ENCODE data around the gene SLC47A1. TPM values are rescaled to one million over a fixed set of nuclear protein-coding genes. Genes with fewer than 3 reads are reported as not detected.

SLC47A1 gene
- total and polyA plus RNA-seq, 2 of the 13 experiments (the other 11 are each of a cell fraction or from before 2014, with no cell fraction given) = 42.1 to 67.5 TPM

DNA sequence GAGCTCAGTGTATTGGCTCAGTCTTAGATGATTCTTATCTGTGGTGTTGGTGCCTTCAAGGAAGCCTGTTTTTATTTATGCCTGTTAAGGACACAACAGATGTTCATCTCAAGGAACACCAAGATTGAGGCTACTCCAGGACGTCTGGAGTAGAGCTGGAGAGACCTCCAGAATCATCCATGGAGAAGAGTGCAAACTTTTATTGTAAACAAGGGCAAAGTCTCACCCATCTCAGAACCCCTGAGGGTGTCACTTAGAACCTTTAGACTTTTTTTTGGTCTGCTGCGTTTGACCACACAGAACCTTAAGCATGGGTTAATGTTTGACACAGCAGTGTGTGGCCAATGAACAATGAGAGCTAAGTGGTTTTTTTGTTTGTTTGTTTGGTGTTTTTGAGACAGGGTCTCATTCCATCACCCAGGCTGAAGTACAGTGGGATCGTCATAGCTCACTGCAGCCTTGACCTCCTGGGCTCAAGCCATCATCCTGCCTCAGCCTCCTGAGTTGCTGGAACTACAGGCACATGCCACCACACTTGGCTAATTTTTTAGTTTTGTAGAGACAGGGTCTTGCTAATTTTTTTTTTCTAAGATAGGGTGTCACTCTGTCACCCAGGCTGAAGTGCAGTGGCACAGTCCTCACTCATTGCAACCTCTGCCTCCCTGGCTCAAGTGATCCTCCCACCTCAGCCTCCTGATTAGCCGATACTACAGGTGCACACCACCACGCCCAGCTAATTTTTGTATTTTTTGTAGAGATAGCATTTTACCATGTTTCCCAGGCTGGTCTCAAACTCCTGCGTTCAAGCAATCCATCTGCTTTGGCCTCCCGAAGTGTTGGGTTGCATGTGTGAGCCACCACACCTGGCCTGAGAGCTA lies 16.3 kb downstream of the SLC47A1 start (continued):
- TF ChIP-seq ZNF10 (CRISPR knock-in tag; IDR thresholded peaks at IDR 0.05; ENCODE audit: borderline replicate concordance, low read depth) (no peak), SOX6 (IDR thresholded peaks at IDR 0.05) (no peak), SOX6 (CRISPR knock-in tag; IDR thresholded peaks at IDR 0.05) (peak; percentile 98), PHF21A (CRISPR knock-in tag; IDR thresholded peaks at IDR 0.05) (peak; percentile 74), CCAR2 (optimal IDR thresholded peaks at IDR 0.05; ENCODE audit: low read depth, low read length) (no peak), ZFYVE20 (CRISPR knock-in tag; IDR thresholded peaks at IDR 0.05; ENCODE audit: borderline replicate concordance, low read depth) (no peak), IRF2 (CRISPR knock-in tag; IDR thresholded peaks at IDR 0.05) (peak; percentile 43; the same call in 1 of the 2 replicates), U2AF1 (optimal IDR thresholded peaks at IDR 0.05; ENCODE audit: low read depth, low read length) (no peak), MED1 (CRISPR knock-in tag; IDR thresholded peaks at IDR 0.05) (peak; percentile 87), HNRNPL (IDR thresholded peaks at IDR 0.05; ENCODE audit: low read depth, low read length) (no peak), TBX2 (CRISPR knock-in tag; IDR thresholded peaks at IDR 0.05; ENCODE audit: borderline replicate concordance) (peak; percentile 96), NR2F6 (IDR thresholded peaks at IDR 0.05) (peak; percentile 90), NR2F6 (CRISPR knock-in tag; IDR thresholded peaks at IDR 0.05) (peak; percentile 93), NR2C2 (CRISPR knock-in tag; IDR thresholded peaks at IDR 0.05; ENCODE audit: borderline replicate concordance) (peak; percentile 79), ZNF138 (CRISPR knock-in tag; IDR thresholded peaks at IDR 0.05; ENCODE audit: low read depth) (no peak), ETV6 (CRISPR knock-in tag; conservative IDR thresholded peaks at IDR 0.05) (no peak), ZNF326 (CRISPR knock-in tag; IDR thresholded peaks at IDR 0.05; ENCODE audit: borderline replicate concordance) (no peak), RARA (CRISPR knock-in tag; IDR thresholded peaks at IDR 0.05) (peak; percentile 88)
- TF ChIP-seq, protein P1, sequence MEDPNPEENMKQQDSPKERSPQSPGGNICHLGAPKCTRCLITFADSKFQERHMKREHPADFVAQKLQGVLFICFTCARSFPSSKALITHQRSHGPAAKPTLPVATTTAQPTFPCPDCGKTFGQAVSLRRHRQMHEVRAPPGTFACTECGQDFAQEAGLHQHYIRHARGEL (CRISPR knock-in tag; IDR thresholded peaks at IDR 0.05) = no peak
- TF ChIP-seq, protein P2, sequence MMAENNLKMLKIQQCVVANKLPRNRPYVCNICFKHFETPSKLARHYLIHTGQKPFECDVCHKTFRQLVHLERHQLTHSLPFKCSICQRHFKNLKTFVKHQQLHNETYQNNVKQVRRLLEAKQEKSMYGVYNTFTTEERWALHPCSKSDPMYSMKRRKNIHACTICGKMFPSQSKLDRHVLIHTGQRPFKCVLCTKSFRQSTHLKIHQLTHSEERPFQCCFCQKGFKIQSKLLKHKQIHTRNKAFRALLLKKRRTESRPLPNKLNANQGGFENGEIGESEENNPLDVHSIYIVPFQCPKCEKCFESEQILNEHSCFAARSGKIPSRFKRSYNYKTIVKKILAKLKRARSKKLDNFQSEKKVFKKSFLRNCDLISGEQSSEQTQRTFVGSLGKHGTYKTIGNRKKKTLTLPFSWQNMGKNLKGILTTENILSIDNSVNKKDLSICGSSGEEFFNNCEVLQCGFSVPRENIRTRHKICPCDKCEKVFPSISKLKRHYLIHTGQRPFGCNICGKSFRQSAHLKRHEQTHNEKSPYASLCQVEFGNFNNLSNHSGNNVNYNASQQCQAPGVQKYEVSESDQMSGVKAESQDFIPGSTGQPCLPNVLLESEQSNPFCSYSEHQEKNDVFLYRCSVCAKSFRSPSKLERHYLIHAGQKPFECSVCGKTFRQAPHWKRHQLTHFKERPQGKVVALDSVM (CRISPR knock-in tag; IDR thresholded peaks at IDR 0.05) = no peak; the same call in none of the 2 replicates
- TF ChIP-seq, protein P3, sequence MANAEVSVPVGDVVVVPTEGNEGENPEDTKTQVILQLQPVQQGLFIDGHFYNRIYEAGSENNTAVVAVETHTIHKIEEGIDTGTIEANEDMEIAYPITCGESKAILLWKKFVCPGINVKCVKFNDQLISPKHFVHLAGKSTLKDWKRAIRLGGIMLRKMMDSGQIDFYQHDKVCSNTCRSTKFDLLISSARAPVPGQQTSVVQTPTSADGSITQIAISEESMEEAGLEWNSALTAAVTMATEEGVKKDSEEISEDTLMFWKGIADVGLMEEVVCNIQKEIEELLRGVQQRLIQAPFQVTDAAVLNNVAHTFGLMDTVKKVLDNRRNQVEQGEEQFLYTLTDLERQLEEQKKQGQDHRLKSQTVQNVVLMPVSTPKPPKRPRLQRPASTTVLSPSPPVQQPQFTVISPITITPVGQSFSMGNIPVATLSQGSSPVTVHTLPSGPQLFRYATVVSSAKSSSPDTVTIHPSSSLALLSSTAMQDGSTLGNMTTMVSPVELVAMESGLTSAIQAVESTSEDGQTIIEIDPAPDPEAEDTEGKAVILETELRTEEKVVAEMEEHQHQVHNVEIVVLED (CRISPR knock-in tag; IDR thresholded peaks at IDR 0.05; ENCODE audit: borderline replicate concordance) = no peak; the same call in 1 of the 2 replicates
- TF ChIP-seq, protein P4, sequence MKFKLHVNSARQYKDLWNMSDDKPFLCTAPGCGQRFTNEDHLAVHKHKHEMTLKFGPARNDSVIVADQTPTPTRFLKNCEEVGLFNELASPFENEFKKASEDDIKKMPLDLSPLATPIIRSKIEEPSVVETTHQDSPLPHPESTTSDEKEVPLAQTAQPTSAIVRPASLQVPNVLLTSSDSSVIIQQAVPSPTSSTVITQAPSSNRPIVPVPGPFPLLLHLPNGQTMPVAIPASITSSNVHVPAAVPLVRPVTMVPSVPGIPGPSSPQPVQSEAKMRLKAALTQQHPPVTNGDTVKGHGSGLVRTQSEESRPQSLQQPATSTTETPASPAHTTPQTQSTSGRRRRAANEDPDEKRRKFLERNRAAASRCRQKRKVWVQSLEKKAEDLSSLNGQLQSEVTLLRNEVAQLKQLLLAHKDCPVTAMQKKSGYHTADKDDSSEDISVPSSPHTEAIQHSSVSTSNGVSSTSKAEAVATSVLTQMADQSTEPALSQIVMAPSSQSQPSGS (CRISPR knock-in tag; IDR thresholded peaks at IDR 0.05) = peak; percentile 36; the same call in 1 of the 2 replicates
- TF ChIP-seq, protein P5, sequence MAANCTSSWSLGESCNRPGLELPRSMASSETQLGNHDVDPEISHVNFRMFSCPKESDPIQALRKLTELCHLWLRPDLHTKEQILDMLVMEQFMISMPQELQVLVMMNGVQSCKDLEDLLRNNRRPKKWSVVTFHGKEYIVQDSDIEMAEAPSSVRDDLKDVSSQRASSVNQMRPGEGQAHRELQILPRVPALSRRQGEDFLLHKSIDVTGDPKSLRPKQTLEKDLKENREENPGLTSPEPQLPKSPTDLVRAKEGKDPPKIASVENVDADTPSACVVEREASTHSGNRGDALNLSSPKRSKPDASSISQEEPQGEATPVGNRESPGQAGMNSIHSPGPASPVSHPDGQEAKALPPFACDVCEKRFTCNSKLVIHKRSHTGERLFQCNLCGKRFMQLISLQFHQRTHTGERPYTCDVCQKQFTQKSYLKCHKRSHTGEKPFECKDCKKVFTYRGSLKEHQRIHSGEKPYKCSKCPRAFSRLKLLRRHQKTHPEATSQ (CRISPR knock-in tag; IDR thresholded peaks at IDR 0.05; ENCODE audit: borderline replicate concordance) = 0 out of 2 replicates have a peak, but pooled peaks have one; percentile 33
